HepG2 (cell line): ENCODE measurements around the gene NOTO. TPM values are rescaled to one million over a fixed set of nuclear protein-coding genes. Genes with fewer than 3 reads are reported as not detected.

Experiments
- ATAC-seq: fragments of 200-7000 bp; cut with Tn5 transposase; 3 replicates; pipeline ENCODE4 v1.9.1; 2020; ENCODE audit warnings: mild to moderate bottlenecking, moderate library complexity
- BruUV-seq: library from RNA; stranded (reverse); fragments of 400-500 nt; replicated peaks from 2 replicates; lab custom pipeline; 2021; lab: Mats Ljungman, UMichigan
- CTCF ChIA-PET: fragments of 300-600 bp; formaldehyde crosslinking; extraction: SDS; loops from one replicate; lab custom pipeline; 2021; ENCODE audit warnings: low total read pairs, inconsistent platforms, low intra/inter-chr PET ratio; lab: Yijun Ruan, JAX
- POLR2A ChIA-PET: fragments of 350-600 bp; sonication (Branson Sonifier 250); formaldehyde crosslinking; loops from one replicate; lab custom pipeline; 2020; ENCODE audit warnings: antibody characterized with exemption, inconsistent platforms; lab: Yijun Ruan, JAX
- DNase-seq: peaks from one replicate; pipeline ENCODE4 v3.0.0-alpha.2; 2015; ENCODE audit warnings: low spot score
- FAIRE-seq: peaks from 3 replicates; lab custom pipeline; 2011; peaks lifted over from hg19 to GRCh38; lab: Jason Lieb, UNC
- H2AFZ ChIP-seq: one replicate; pipeline ENCODE4 v1.6.1; 2011; ENCODE audit warnings: low read length, inconsistent platforms
- H3K27ac ChIP-seq: fragments of 300-600 bp; 3 replicates; pipeline ENCODE4 v1.8.0; 2011; ENCODE audit warnings: mixed run types, mild to moderate bottlenecking, mixed read lengths, low read length, inconsistent platforms; ENCODE audit not compliant: insufficient read depth; ENCODE audit errors: extremely low read length
- H3K27me3 ChIP-seq, 2 experiments: fragments of 200-600 bp in 1 of 2; 2 replicates in 1 of 2; 3 replicates in 1 of 2; pipeline versions ENCODE4 v1.6.0 to v1.8.0; 2011; ENCODE audit warnings: low read length in 2 of 2, mild to moderate bottlenecking in 2 of 2, moderate library complexity in 2 of 2, inconsistent platforms in 1 of 2; ENCODE audit not compliant: insufficient read depth in 2 of 2, control insufficient read depth in 1 of 2
- H3K36me3 ChIP-seq, 2 experiments: fragments of 200-600 bp in 1 of 2; replicated peaks in 1 of 2; 2 replicates in 1 of 2; 3 replicates in 1 of 2; pipeline versions ENCODE4 v1.5.1 to v1.8.0; 2011; ENCODE audit warnings: low read length in 2 of 2, inconsistent platforms in 1 of 2; ENCODE audit not compliant: insufficient read depth in 2 of 2, control insufficient read depth in 1 of 2
- H3K4me1 ChIP-seq: 2 replicates; pipeline ENCODE4 v1.5.1; 2012; ENCODE audit warnings: low read length, inconsistent platforms; ENCODE audit not compliant: insufficient read depth
- H3K4me2 ChIP-seq: 2 replicates; pipeline ENCODE4 v1.6.0; 2011; ENCODE audit warnings: low read depth, low read length, inconsistent platforms
- H3K4me3 ChIP-seq, 3 experiments: fragments of 200-600 bp in 1 of 3; sonication (generic), shearing (Covaris generic) in 1 of 3; replicated peaks in 1 of 3; 2 replicates each; pipeline ENCODE4 v1.5.1; 2011 to 2016; ENCODE audit warnings: low read length in 3 of 3, inconsistent platforms in 2 of 3, low read depth in 2 of 3, mild to moderate bottlenecking in 2 of 3, control low read depth in 1 of 3, mixed read lengths in 1 of 3; ENCODE audit not compliant: insufficient read depth in 1 of 3
- H3K79me2 ChIP-seq: one replicate; pipeline ENCODE4 v1.6.1; 2011; ENCODE audit warnings: low read length, inconsistent platforms; ENCODE audit not compliant: insufficient read depth
- H3K9ac ChIP-seq: 2 replicates; pipeline ENCODE4 v1.6.0; 2011; ENCODE audit warnings: mild to moderate bottlenecking, low read depth, low read length, inconsistent platforms; ENCODE audit not compliant: insufficient read depth
- H3K9me3 ChIP-seq: 2 replicates; pipeline ENCODE4 v1.5.1; 2012; ENCODE audit warnings: mild to moderate bottlenecking, low read length
- H4K20me1 ChIP-seq: 2 replicates; pipeline ENCODE4 v1.6.0; 2011; ENCODE audit warnings: inconsistent platforms, mild to moderate bottlenecking, low read length, moderate library complexity; ENCODE audit not compliant: insufficient read depth
- JUND ChIP-seq: sonication (generic); formaldehyde crosslinking; IDR thresholded peaks from 2 replicates; pipeline ENCODE4 v1.8.0; 2022; ENCODE audit warnings: mild to moderate bottlenecking, missing genetic modification reagents
- NONO ChIP-seq, 2 experiments: fragments of 450-650 bp in 1 of 2; sonication (generic) in 1 of 2; formaldehyde crosslinking in 1 of 2; IDR thresholded peaks in 1 of 2; conservative IDR thresholded peaks in 1 of 2; 2 replicates each; pipeline versions ENCODE4 v1.6.1 to v1.8.0; 2017 to 2022; ENCODE audit warnings: mild to moderate bottlenecking in 1 of 2, missing genetic modification reagents in 1 of 2, moderate library complexity in 1 of 2
- ZSCAN30 ChIP-seq: sonication (generic); formaldehyde crosslinking; IDR thresholded peaks from 2 replicates; pipeline ENCODE4 v1.5.0; 2020; ENCODE audit warnings: mild to moderate bottlenecking, missing genetic modification reagents
- WGBS: methylation state at CpG from one replicate; pipeline ENCODE4 v1.1.6; 2017; ENCODE audit warnings: low lambda C conversion rate; 5-methylcytosine and 5-hydroxymethylcytosine counted together
- in situ Hi-C: cut with HindIII; loops from 2 replicates; pipeline ENCODE4 v1.10.0; 2017; ENCODE audit warnings: low pct_unique_long_range_greater_than_20kb; ENCODE audit not compliant: extremely low pct_ligation_motif_present
- intact Hi-C: fragments of 100-400 bp; cut with micrococcal nuclease; formaldehyde crosslinking; loops from one replicate; pipeline ENCODE4 v1.10.0; 2022; ENCODE audit not compliant: unreplicated experiment
- polyA plus RNA-seq, 8 experiments: library from polyadenylated mRNA; depleted of rRNA in 3 of 8; stranded (reverse) in 7 of 8; unstranded in 1 of 8; fragments of >200 nt; fragmentation: Illumina TruSeq in 4 of 8; extraction: Trizol in 4 of 8; gene quantifications; 2 replicates each; pipeline versions ENCODE4 v1.2.1 to v1.2.3, GENCODE V29; 2011 to 2016; ENCODE audit warnings: low read depth in 4 of 8, missing spikeins in 1 of 8, mixed read lengths in 1 of 8; ENCODE audit not compliant: insufficient read depth in 1 of 8
- total RNA-seq, 5 experiments: library from RNA; depleted of rRNA; stranded (reverse); fragments of >200 nt; fragmentation: Illumina TruSeq; extraction: Trizol; gene quantifications; 2 replicates each; pipeline ENCODE4 v1.2.3, GENCODE V29; 2016; ENCODE audit warnings: low read depth in 1 of 5
- TF ChIP-seq, protein P1 (sequence below): sonication (generic); formaldehyde crosslinking; IDR thresholded peaks from 2 replicates; pipeline ENCODE4 v1.5.0; 2020; ENCODE audit warnings: missing genetic modification reagents
- TF ChIP-seq, protein P2 (sequence below): sonication (generic); formaldehyde crosslinking; IDR thresholded peaks from 2 replicates; pipeline ENCODE4 v1.4.0; 2020; ENCODE audit warnings: missing genetic modification reagents, mild to moderate bottlenecking, borderline replicate concordance

Gene NOTO
- total and polyA plus RNA-seq, 2 of the 13 experiments (the other 11 are each of a cell fraction or from before 2014, with no cell fraction given) = not detected

DNA sequence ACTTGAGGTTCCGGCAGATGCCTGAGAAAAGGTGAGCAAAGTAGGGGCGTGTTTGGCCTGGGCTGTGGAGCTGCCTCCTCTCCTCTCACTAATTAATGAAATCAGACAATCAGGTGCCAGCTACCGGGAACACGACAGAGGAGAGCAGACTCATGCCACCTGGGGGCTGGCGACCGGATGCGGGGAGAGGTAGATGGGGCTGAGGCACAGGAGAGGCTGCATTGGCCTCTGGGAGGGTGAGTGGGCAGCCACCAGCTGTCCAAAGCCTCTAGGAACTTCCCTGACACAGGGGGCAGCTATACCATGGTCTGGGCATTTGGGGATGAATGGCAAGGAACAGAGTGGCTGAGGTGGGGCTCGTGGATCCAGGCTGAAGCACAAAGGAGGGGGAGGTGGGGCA lies 56.9 kb downstream of the NOTO start:
- FAIRE-seq = no peak
- in situ Hi-C loops (no loop called here), intact Hi-C loops (no loop called here)
- Histone ChIP-seq H3K27me3 (no peaks in the 10 kb centered on the region), H3K27ac (no peak overlapping the region), H4K20me1 (no peaks in the 10 kb centered on the region), H3K4me2 (no peak overlapping the region), H3K9ac (no peak overlapping the region), H3K36me3 (peaks cover 2 to 13% of the 10 kb centered on the region in 2 experiments), H3K9me3 (no peaks in the 10 kb centered on the region), H2AFZ (no peak overlapping the region), H3K79me2 (no peaks in the 10 kb centered on the region), H3K4me1 (peaks cover 45% of the 10 kb centered on the region)
- no peak for DNase-seq
- ATAC-seq = no peak
- ChIA-PET CTCF (interaction anchor here (1.7 kb wide), 1 partner anchor 82 kb away, joined by 8 read pairs; no protein-coding TSS in a partner anchor), POLR2A (interaction anchor here (1.0 to 2.1 kb wide), 3 partner anchors 9 to 44 kb away, joined by 4 to 5 read pairs (median 4); partner anchors contain the start of gene CCT7)
- BruUV-seq = no TSS peak
- 98% methylated on average over 8 of the region's 8 CpGs for WGBS
- TF ChIP-seq ZSCAN30 (no peak), JUND (CRISPR knock-in tag) (no peak), NONO (IDR thresholded peaks at IDR 0.05) (no peak), NONO (CRISPR knock-in tag; conservative IDR thresholded peaks at IDR 0.05) (0 out of 2 replicates have a peak, but pooled peaks have one; percentile 8)
- TF ChIP-seq, protein P1, sequence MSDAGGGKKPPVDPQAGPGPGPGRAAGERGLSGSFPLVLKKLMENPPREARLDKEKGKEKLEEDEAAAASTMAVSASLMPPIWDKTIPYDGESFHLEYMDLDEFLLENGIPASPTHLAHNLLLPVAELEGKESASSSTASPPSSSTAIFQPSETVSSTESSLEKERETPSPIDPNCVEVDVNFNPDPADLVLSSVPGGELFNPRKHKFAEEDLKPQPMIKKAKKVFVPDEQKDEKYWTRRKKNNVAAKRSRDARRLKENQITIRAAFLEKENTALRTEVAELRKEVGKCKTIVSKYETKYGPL = no peak
- TF ChIP-seq, protein P2, sequence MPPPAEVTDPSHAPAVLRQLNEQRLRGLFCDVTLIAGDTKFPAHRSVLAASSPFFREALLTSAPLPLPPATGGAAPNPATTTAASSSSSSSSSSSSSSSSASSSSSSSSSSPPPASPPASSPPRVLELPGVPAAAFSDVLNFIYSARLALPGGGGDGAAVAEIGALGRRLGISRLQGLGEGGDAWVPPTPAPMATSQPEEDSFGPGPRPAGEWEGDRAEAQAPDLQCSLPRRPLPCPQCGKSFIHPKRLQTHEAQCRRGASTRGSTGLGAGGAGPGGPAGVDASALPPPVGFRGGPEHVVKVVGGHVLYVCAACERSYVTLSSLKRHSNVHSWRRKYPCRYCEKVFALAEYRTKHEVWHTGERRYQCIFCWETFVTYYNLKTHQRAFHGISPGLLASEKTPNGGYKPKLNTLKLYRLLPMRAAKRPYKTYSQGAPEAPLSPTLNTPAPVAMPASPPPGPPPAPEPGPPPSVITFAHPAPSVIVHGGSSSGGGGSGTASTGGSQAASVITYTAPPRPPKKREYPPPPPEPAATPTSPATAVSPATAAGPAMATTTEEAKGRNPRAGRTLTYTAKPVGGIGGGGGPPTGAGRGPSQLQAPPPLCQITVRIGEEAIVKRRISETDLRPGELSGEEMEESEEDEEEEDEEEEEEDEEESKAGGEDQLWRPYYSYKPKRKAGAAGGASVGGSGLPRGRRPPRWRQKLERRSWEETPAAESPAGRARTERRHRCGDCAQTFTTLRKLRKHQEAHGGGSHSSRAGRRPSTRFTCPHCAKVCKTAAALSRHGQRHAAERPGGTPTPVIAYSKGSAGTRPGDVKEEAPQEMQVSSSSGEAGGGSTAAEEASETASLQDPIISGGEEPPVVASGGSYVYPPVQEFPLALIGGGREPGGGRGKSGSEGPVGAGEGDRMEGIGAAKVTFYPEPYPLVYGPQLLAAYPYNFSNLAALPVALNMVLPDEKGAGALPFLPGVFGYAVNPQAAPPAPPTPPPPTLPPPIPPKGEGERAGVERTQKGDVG (CRISPR knock-in tag) = no peak
- TF ChIP-seq, all 625 proteins: peak for 1
- no peak overlapping the region for H3K4me3 ChIP-seq
